Calu3 (cell line): ENCODE measurements around the gene CYP19A1. TPM values are rescaled to one million over a fixed set of nuclear protein-coding genes. Genes with fewer than 3 reads are reported as not detected.

Experiments
- BruUV-seq: library from RNA; stranded (reverse); fragments of 400-500 nt; replicated peaks from 2 replicates; lab custom pipeline; 2021; lab: Mats Ljungman, UMichigan
- CTCF ChIA-PET: fragments of 300-600 bp; sonication (Branson Sonifier 250); formaldehyde crosslinking; loops from one replicate; lab custom pipeline; 2022; ENCODE audit warnings: antibody characterized with exemption; lab: Charles Lee
- DNase-seq: peaks from one replicate; pipeline ENCODE4 v3.0.0; 2022
- H3K27ac Mint-ChIP-seq: one replicate; pipeline ENCODE4 v1.8.0; 2022; ENCODE audit warnings: mixed read lengths; ENCODE audit not compliant: unreplicated experiment
- H3K27me3 Mint-ChIP-seq: one replicate; pipeline ENCODE4 v1.8.0; 2022; ENCODE audit warnings: mixed read lengths; ENCODE audit not compliant: unreplicated experiment
- H3K36me3 Mint-ChIP-seq: one replicate; pipeline ENCODE4 v1.8.0; 2022; ENCODE audit warnings: mild to moderate bottlenecking, moderate library complexity, mixed read lengths; ENCODE audit not compliant: insufficient read depth, unreplicated experiment
- H3K4me1 Mint-ChIP-seq: one replicate; pipeline ENCODE4 v1.8.0; 2022; ENCODE audit warnings: mild to moderate bottlenecking, low read depth, mixed read lengths; ENCODE audit not compliant: unreplicated experiment
- H3K4me3 Mint-ChIP-seq: one replicate; pipeline ENCODE4 v1.8.0; 2022; ENCODE audit warnings: mild to moderate bottlenecking, low read depth, moderate library complexity, mixed read lengths; ENCODE audit not compliant: unreplicated experiment
- H3K9me3 Mint-ChIP-seq: one replicate; pipeline ENCODE4 v1.8.0; 2022; ENCODE audit warnings: low read depth, mixed read lengths; ENCODE audit not compliant: unreplicated experiment
- CTCF ChIP-seq: fragments of 200-600 bp; IDR thresholded peaks from one replicate; pipeline ENCODE4 v1.8.0; 2022; ENCODE audit warnings: antibody characterized with exemption; ENCODE audit not compliant: unreplicated experiment
- intact Hi-C: fragments of 100-400 bp; cut with micrococcal nuclease; formaldehyde crosslinking; loops from one replicate; pipeline ENCODE4 v1.10.0; 2022; ENCODE audit not compliant: unreplicated experiment
- microRNA-seq: library from miRNA; unstranded; fragments of <30 nt; microRNA quantifications from one replicate; pipeline ENCODE4 v1.2.0, GENCODE V29; 2022
- total RNA-seq: library from RNA; stranded (reverse); gene quantifications from 2 replicates; pipeline ENCODE4 v1.2.3, GENCODE V29; 2022

CYP19A1 gene
- total RNA-seq, 1 experiment from 2014 or later = not detected

GRCh38 chr15:51160484-51160883 is 177.9 kb downstream of the CYP19A1 start:
- Mint-ChIP-seq H3K36me3 (no peaks in the 10 kb centered on the region), H3K27me3 (peaks cover 79% of the 10 kb centered on the region), H3K4me3 (no peak overlapping the region), H3K9me3 (no peaks in the 10 kb centered on the region), H3K27ac (no peak overlapping the region), H3K4me1 (no peaks in the 10 kb centered on the region)
- no peak for TF ChIP-seq CTCF
- BruUV-seq = no TSS peak
- CTCF ChIA-PET = interaction anchor here (0.5 kb wide), 1 partner anchor 519 kb away, joined by 5 read pairs; no protein-coding TSS in a partner anchor
- DNase-seq = no peak
- intact Hi-C loops = loop anchor here (5.0 kb wide), 1 partner anchor 122 kb away; no protein-coding TSS in a partner anchor

Small RNA genes within 50 kb of the gene (microRNA-seq; reads per million reads assigned to microRNA genes)
- not detected for gene MIR4713
- gene MIR7973-1 = not detected
- gene MIR7973-2 = not detected

Other genes starting within 250 kb of the CYP19A1 start
- gene TNFAIP8L3, start 243.7 kb downstream of the CYP19A1 start, total RNA-seq = not detected in 2 replicates
- gene GLDN, start 3.1 kb upstream of the CYP19A1 start, total RNA-seq = not detected in 2 replicates